ENCODE measurements around the gene TNNT2.

GRCh38 chr1:201349092-201349491, 28.4 kb downstream of the TNNT2 start:
- TF ChIP-seq CTCF (IDR thresholded peaks at IDR 0.05), result no peak
- TF ChIP-seq REST (IDR thresholded peaks at IDR 0.05; ENCODE audit: insufficient read depth in 1 of 2, low read depth in 2 of 2, low read length in 1 of 2), result no peak
- TF ChIP-seq POLR2AphosphoS5 (IDR thresholded peaks at IDR 0.05; ENCODE audit: low read depth, low read length), result no peak
- no peak for TF ChIP-seq SIN3A (IDR thresholded peaks at IDR 0.05; ENCODE audit: borderline replicate concordance, insufficient read depth, low read depth, low read length)
- TF ChIP-seq TCF7L2 (IDR thresholded peaks at IDR 0.05; ENCODE audit: low read depth, low read length), result no peak

Measured in Panc1 (cell line).